Nephron (organoid): ENCODE measurements around the gene TMEM43.

Experiments
- H3K27ac Mint-ChIP-seq, 3 experiments: 2 replicates each; pipeline ENCODE4 v1.8.0; 2020; ENCODE audit warnings: mixed read lengths in 3 of 3, mild to moderate bottlenecking in 2 of 3, moderate library complexity in 1 of 3
- H3K27me3 Mint-ChIP-seq: 2 replicates; pipeline ENCODE4 v1.8.0; 2021; ENCODE audit warnings: low read depth, mild to moderate bottlenecking, moderate library complexity, mixed read lengths
- H3K36me3 Mint-ChIP-seq: 2 replicates; pipeline ENCODE4 v1.8.0; 2020; ENCODE audit warnings: low read depth, mixed read lengths
- H3K4me1 Mint-ChIP-seq: 2 replicates; pipeline ENCODE4 v1.8.0; 2020; ENCODE audit warnings: mixed read lengths
- H3K4me3 Mint-ChIP-seq, 3 experiments: 2 replicates each; pipeline ENCODE4 v1.8.0; 2020; ENCODE audit warnings: mild to moderate bottlenecking in 3 of 3, mixed read lengths in 3 of 3, moderate library complexity in 2 of 3
- H3K9me3 Mint-ChIP-seq: 2 replicates; pipeline ENCODE4 v1.8.0; 2020; ENCODE audit warnings: mixed read lengths
- CTCF ChIP-seq, 3 experiments: fragments of 200-600 bp; sonication (generic); IDR thresholded peaks; one replicate each; pipeline ENCODE4 v1.5.0; 2021; ENCODE audit warnings: antibody characterized with exemption in 3 of 3; ENCODE audit not compliant: unreplicated experiment in 3 of 3

Gene TMEM43

GRCh38 chr3:14178247-14179113, 53.6 kb downstream of the TMEM43 start, which contains the start of the genes LSM3 and XPC:
LSM3 (plus strand) TSS chr3:14178817; CDS start chr3:14178861, 44 bp downstream.
XPC (minus strand) TSS chr3:14178601; CDS start chr3:14178568, 33 bp downstream.
- peaks cover 20% of the 10 kb centered on the region for H3K36me3 Mint-ChIP-seq
- H3K4me3 Mint-ChIP-seq: peak within 1 kb of the TSS; percentile 92 to 99 (median 92)
- H3K27ac Mint-ChIP-seq: peak within 1 kb of the TSS; percentile 91 to 98 (median 94)
- no peaks in the 10 kb centered on the region for H3K27me3 Mint-ChIP-seq
- no peaks in the 10 kb centered on the region for H3K9me3 Mint-ChIP-seq
- peaks cover 43% of the 10 kb centered on the region for H3K4me1 Mint-ChIP-seq
- no peak for TF ChIP-seq CTCF (IDR thresholded peaks at IDR 0.05; ENCODE audit: unreplicated experiment in 3 of 3)

- no peaks in the 10 kb centered on the region for H3K27me3 Mint-ChIP-seq
- peaks cover 43% of the 10 kb centered on the region for H3K4me1 Mint-ChIP-seq
- H3K27ac Mint-ChIP-seq: peak overlapping the region; percentile 91 to 98 (median 94)
- peak overlapping the region; percentile 92 to 99 (median 92) for H3K4me3 Mint-ChIP-seq
- peaks cover 26% of the 10 kb centered on the region for H3K36me3 Mint-ChIP-seq
- no peak for TF ChIP-seq CTCF (IDR thresholded peaks at IDR 0.05; ENCODE audit: unreplicated experiment in 3 of 3)
- H3K9me3 Mint-ChIP-seq: no peaks in the 10 kb centered on the region
These were observed 54.2 kb downstream of the TMEM43 start for GRCh38 chr3:14179114-14179465.

DNA sequence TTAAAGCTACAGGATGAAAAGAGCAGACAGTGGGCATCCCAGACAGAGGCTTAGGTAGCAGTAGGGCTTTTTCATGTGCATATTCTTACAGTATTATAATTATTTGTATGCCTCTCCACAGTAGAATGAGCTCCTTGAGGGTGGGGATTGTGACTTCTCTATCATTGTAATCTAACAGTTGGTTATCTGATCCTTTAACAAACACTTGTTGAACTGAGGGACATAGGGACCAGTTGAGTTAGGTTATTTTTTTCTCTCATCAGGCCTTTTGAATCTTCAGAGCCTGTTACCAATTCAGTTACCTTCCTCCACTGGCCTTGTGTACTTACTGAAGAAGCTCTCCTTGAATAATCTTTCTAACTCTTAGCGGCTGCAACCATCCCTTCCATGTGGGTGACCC, 54.9 kb downstream of the TMEM43 start:
- H3K27ac Mint-ChIP-seq: peak overlapping the region in 2 of 3 experiments; percentile 16 to 56
- H3K27me3 Mint-ChIP-seq: no peaks in the 10 kb centered on the region
- peak overlapping the region; percentile 92 to 99 (median 92) for H3K4me3 Mint-ChIP-seq
- H3K9me3 Mint-ChIP-seq: no peaks in the 10 kb centered on the region
- no peak for TF ChIP-seq CTCF (IDR thresholded peaks at IDR 0.05; ENCODE audit: unreplicated experiment in 3 of 3)
- H3K4me1 Mint-ChIP-seq: peaks cover 43% of the 10 kb centered on the region
- peaks cover 27% of the 10 kb centered on the region for H3K36me3 Mint-ChIP-seq

GRCh38 chr3:14181253-14181652, 56.4 kb downstream of the TMEM43 start:
- peak overlapping the region; percentile 46 to 64 (median 59) for H3K4me3 Mint-ChIP-seq
- no peaks in the 10 kb centered on the region for H3K9me3 Mint-ChIP-seq
- H3K4me1 Mint-ChIP-seq: peaks cover 30% of the 10 kb centered on the region
- H3K27me3 Mint-ChIP-seq: no peaks in the 10 kb centered on the region
- H3K36me3 Mint-ChIP-seq: peaks cover 33% of the 10 kb centered on the region
- no peak overlapping the region for H3K27ac Mint-ChIP-seq
- TF ChIP-seq CTCF (IDR thresholded peaks at IDR 0.05; ENCODE audit: unreplicated experiment in 3 of 3): no peak

GRCh38 chr3:14183015-14183577, 58.2 kb downstream of the TMEM43 start:
- H3K9me3 Mint-ChIP-seq: no peaks in the 10 kb centered on the region
- TF ChIP-seq CTCF (IDR thresholded peaks at IDR 0.05; ENCODE audit: unreplicated experiment in 3 of 3): no peak
- no peak overlapping the region for H3K27ac Mint-ChIP-seq
- no peaks in the 10 kb centered on the region for H3K27me3 Mint-ChIP-seq
- H3K4me1 Mint-ChIP-seq: peaks cover 16% of the 10 kb centered on the region
- peaks cover 43% of the 10 kb centered on the region for H3K36me3 Mint-ChIP-seq
- H3K4me3 Mint-ChIP-seq: no peak overlapping the region
